ENCODE measurements around the gene TMEM203. TPM values are rescaled to one million over a fixed set of nuclear protein-coding genes. Genes with fewer than 3 reads are reported as not detected.

The TMEM203 gene
- total and polyA plus RNA-seq, 12 donors, result 21.7 to 48.4 (median 40.0) TPM

DNA sequence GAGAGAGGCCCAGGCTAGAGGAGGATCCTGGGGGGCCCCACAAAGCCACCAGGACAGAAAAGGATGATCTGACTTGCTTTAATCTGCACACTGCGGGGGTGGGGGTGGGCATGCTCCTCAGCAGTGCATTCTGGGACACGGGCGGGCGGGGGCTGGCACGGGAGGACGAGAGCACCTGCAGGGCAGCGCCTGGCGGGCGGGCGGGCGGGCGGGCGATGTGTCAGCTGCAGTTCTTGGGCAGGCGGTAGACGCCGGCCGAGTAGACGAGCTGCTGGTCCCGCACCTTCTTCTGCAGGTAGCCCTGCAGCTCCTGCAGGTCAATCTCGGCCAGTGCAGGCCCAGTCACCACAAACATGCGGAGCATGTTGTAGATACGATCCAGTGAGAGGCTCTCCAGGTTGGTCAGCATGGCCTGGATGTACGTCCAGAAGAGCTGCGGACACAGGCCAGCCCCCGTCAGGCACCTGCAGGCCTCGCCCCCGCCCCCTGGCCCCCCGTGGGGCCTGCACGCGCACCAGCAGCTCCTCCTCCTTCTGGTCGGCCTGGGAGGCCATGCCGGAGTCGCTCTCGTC is 30.6 kb downstream of the TMEM203 start:
- H3K27me3 ChIP-seq, result peaks cover 23% of the 10 kb centered on the region
- H3K4me3 ChIP-seq, result no peak overlapping the region
- peaks cover 8 to 10% of the 10 kb centered on the region in 2 donors for H3K4me1 ChIP-seq (replicated peaks in 1 of 2)
- intact Hi-C loops (cut with DNase I), result no loop called here
- WGBS, 4 donors, result 39 to 52% (median 45%) methylated on average over 3 to 34 of the region's 34 CpGs; no CpG with 5 or more reads in 1 of the 4 donors
- H3K36me3 ChIP-seq (replicated peaks in 1 of 2), result peaks cover 0 to 6% of the 10 kb centered on the region in 2 donors
- TF ChIP-seq POLR2A (IDR thresholded peaks at IDR 0.05) (no peak), CTCF (IDR thresholded peaks at IDR 0.05) (no peak)
- no peaks in the 10 kb centered on the region for H3K9me3 ChIP-seq (replicated peaks in 1 of 3)
- no peak for DNase-seq
- no peak overlapping the region for H3K27ac ChIP-seq

DNA sequence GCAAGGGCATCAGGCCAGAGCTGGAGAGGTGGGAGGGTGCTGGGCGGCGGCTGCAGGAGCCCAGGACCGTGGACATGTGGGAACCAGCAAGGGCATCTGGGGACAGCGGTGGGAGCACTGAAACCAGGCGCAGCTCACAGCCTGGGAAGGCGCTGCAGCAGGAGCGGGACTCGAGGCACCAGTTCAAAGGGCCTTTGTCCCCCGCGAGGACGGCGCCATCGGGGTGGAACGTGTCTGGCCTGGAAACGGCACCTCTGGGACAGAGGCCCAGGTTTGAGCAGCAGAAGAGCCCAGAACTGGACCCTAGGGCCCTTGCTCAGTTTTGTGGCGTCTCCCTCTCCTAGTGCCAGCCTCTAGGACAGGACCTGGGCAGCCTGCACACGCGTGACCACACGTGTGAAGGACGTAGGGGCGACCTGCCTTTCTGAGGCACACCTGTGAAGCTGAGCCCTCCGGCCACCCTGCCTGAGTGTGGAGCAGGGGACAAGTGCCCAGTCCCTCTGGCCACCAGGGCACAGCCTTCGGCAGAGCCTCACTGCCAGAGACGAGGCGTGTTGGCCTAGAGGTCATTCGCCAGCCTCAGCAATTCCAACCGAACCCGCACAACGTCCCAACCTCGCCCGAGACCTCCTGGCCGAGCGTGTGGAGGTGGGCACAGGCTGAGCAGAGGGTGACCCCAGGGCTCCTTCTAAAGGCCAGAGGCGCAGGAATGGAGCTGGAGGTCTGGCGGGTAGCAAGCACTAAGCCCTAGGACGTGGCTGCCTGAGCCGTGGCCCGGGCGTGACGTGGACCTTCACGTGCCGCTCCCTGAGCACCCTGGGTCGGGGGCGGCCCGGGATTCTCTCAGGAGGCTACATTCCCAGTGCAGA is 31.4 kb downstream of the TMEM203 start:
- H3K27ac ChIP-seq, result no peak overlapping the region
- no peak overlapping the region for H3K4me3 ChIP-seq
- DNase-seq, result no peak
- 76 to 85% (median 79%) methylated on average over 24 to 45 of the region's 45 CpGs for WGBS, 4 donors
- TF ChIP-seq POLR2A (IDR thresholded peaks at IDR 0.05) (no peak), CTCF (IDR thresholded peaks at IDR 0.05) (no peak)
- peaks cover 31% of the 10 kb centered on the region for H3K27me3 ChIP-seq
- no peaks in the 10 kb centered on the region for H3K36me3 ChIP-seq (replicated peaks in 1 of 2)
- H3K4me1 ChIP-seq (replicated peaks in 1 of 2), result peaks cover 13 to 17% of the 10 kb centered on the region in 2 donors
- H3K9me3 ChIP-seq (replicated peaks in 1 of 3), result no peaks in the 10 kb centered on the region
- intact Hi-C loops (cut with DNase I), result no loop called here

DNA sequence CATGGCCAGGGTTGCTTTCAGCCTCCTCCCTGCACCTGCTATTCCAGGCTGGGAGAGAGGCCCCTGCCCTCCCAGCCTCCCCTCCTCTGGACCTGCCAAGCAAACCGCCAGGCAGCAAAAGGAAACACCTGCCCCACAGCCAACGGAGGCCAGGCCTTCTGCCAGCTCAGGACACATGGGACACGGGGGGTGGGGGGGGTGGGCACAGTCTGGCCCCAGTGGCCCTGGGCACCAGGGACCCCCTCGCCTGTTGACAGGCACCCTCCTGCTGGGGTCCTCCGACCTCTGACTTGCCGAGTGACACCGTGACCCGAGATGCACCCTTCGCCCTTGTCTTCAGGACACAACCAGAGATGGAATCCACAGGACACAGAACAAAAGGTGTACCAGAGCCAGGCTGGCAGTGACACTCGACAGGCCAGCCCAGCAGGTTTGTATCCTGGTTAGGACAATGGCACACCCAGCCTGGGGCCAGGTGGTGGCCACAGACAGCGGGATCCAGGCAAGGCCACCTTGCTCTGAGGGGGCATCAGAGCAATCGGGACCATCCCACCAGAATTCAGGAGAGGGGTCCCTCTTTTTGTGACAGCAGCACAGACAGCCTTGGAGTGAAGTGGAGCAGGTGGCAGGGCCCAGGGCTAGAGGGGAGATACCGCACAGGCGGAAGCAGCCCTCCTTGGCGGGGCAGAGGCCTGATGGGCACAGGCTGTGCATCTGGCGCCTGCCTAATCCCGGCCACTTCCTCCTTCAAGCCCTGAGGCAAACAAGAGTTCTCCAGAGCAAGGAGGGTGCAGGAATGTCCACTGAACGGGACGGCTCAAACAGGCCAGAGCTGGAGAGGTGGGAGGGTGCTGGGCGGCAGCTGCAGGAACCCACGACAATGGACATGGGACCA is 32.3 kb downstream of the TMEM203 start:
- Histone ChIP-seq H3K4me3 (no peak overlapping the region), H3K36me3 (replicated peaks in 1 of 2) (no peaks in the 10 kb centered on the region), H3K27me3 (peaks cover 40% of the 10 kb centered on the region), H3K9me3 (replicated peaks in 1 of 3) (no peaks in the 10 kb centered on the region), H3K27ac (no peak overlapping the region), H3K4me1 (replicated peaks in 1 of 2) (peaks cover 13 to 20% of the 10 kb centered on the region in 2 donors)
- TF ChIP-seq POLR2A (IDR thresholded peaks at IDR 0.05) (no peak), CTCF (IDR thresholded peaks at IDR 0.05) (no peak)
- no peak for DNase-seq
- 58 to 68% (median 60%) methylated on average over 13 to 21 of the region's 21 CpGs for WGBS, 4 donors
- intact Hi-C loops (cut with DNase I), result no loop called here
